HG02678 (cell line): ENCODE data around the gene CFAP46.
"Not testable (repeated sequence)": the region's sequence is repeated elsewhere in the genome, so short reads cannot be mapped to it uniquely, and the experiment has no call there.

Experiments used
- ATAC-seq: cut with Tn5 transposase; IDR thresholded peaks from one replicate; pipeline ENCODE4 v1.9.1; 2021; ENCODE audit warnings: mild to moderate bottlenecking, moderate library complexity; ENCODE audit not compliant: unreplicated experiment

Gene CFAP46

DNA sequence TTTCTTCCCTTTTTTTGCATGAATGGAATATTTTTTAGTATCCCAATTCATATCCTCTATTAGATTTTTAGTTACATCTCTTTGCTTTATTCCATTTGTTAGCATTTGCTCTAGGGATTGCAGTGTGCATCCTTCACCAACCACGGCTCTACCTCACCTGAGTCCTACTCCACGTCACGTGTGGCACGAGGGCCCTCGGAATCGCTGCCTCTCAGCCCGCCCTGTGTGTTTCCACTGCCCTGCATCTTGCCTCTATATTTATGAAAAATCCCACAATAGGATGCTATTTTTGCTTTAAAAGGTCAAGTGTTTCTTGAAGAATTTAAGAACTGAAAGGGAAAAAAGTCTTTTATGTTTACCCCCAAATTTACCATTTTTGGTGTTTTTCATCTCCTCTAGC lies 41.0 kb downstream of the CFAP46 start:
- no peak for ATAC-seq

DNA sequence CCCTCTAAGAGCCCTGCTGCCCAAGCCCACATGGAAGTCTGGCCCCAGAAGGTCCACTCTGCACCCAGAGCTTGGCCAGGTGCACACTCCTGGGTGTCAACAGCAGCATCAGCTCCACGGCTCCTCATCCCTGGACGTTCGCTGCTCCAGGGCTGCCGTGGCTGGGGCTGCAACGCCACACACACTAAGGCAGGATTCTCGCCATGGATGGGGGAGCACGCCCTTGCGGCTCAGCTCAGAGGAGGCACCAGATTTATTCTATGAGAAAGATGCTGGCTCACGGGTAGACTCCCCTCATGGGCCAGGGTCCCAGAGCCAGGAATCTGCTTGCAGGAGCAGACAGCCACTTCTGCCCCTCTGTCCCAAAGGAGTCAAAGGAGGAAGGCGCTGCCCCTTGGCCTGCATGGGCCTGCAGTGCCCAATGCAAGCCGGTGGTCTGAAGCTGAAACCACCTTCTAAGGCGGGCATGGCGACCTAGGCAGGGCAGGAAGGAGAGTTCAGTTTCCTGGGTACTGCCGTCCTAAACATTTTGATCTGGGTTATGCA lies 42.1 kb downstream of the CFAP46 start:
- ATAC-seq: no peak

DNA sequence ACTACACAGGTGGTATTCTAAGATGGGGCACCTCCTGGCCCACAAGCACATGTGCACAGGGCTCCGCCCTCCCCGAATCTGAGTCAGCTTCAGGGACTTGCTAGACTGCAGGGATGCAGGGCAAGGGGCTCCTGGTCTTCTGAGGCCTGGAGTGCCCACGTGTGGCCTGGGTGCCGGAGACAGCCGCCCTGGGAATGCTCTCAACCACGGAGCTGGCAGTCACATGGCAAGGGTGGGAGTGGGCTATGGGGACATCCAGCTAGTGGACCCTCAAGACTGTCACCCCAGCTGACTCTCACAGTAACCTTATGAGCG lies 42.7 kb downstream of the CFAP46 start:
- ATAC-seq: no peak

DNA sequence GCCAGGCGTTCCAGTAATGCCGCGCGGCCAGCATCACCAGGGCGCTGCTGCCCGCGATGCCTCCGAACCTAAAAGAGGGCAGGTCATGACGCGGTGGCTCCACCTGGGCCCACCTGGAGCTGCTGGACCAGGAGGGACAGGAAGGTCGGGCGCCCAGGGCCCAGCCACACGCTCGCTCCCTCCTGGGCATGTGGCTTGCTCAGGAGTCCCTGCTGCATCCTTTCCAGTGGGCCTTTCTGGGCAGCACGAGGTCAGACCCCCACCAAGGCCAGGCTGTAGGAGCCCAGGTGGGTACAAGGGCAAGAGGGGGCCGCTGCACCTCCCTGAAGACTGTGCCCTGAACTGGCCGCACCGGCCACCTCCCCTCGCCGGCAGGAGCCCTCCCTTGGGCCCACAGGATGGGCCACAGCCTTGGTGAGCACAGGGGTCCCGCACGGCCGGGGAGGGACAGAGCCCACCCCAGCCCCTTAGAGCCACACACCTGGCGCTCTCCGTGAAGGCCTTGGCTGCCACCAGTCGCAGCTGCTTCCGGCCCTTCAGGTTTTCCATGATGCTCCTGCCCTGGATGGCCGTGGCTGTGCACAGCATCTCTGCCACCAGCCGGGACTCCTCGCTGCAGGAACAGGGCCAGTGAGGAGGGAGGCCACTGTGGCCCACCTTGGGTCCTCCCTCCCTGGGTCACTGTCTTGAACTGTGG lies 43.2 kb downstream of the CFAP46 start:
- no peak for ATAC-seq

DNA sequence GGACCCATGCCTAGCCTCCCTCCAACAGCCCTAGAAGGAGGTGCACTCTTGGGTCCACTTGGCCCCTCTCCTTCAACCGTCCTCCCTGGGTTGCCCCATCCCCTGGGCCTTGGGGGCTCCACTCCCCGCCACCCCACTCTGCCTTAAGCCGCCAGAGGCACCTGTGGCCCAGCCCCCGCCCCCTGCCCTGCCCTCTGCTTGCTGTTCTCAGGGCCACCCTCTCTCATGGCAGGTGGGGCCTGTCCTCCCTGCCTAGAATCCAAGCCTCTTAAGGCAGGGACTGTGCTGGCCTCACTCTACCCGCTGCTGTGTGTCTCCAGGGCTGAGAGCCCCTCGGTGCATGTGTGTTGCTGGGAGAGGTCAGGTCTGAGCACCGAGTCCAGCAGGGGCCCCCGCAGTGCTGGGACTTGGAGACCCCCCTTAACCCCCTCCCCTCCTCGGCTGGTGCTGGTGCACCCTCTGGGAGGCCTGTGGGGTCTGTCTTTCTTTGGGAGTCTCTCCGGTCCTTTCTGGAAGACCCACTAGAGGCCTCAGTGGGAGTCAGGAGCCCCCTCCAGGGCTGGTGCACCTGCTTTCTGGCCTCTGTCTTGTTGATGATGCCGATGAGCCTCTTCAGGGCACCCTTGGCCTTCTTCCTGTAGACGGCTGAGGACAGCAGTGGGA lies 43.8 kb downstream of the CFAP46 start:
- no peak for ATAC-seq

DNA sequence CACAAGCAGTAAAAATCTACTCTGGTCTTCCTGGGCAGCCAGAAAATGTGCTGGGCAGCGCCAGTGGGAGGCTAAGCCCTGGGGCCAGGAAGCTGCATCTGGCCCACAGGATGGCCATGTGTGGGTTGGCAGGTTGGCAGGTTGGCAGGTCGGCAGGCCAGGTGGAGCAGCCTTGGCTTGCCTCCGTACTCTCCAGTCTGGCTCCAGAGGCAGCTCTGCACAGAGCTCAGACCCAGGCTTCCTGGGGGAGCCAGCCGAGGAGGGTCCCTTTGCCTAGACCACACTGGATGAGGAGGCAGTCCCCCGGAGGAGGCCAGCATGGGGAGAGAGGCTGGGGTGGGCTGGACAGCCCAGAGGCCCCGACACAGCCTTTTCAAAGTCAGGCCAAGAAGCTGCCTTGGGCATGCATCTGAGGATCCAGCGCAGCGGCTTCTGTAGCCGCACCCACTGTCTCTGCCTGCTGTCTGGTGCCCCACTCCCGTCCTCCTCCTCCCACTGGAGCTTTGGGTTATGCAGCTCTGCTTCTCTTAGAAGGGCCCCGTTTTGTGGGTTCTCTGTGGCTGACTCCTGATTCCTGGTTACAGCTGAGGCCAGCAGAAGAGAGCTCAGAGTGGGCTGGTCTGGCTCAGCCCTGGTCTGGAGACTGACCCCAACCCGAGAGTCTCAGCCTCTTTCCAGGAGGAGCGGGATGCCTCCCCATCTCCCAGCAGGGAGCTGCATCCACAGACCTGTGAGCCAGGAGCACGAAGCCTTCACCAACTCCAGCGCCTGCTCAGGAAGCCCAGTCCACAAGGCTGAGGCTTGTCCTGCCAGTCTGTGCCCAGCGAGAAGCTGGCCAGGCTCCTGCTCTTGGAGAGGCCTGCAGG lies 44.6 kb downstream of the CFAP46 start:
- no peak for ATAC-seq

DNA sequence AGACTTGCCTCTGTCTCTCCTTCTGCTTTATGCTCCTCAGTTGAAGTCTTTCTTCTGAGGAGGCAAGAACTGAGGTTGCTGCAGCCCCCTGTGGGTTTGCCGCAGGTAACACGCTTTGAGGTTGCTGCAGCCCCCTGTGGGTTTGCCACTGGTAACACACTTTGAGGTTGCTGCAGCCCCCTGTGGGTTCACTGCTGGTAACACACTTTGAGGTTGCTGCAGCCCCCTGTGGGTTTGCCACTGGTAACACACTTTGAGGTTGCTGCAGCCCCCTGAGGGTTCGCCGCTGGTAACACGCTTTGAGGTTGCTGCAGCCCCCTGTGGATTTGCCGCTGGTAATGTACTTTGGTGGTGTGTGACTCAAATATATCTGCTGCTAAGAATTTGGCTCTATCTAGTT lies 48.6 kb downstream of the CFAP46 start:
- ATAC-seq: not testable (repeated sequence)

DNA sequence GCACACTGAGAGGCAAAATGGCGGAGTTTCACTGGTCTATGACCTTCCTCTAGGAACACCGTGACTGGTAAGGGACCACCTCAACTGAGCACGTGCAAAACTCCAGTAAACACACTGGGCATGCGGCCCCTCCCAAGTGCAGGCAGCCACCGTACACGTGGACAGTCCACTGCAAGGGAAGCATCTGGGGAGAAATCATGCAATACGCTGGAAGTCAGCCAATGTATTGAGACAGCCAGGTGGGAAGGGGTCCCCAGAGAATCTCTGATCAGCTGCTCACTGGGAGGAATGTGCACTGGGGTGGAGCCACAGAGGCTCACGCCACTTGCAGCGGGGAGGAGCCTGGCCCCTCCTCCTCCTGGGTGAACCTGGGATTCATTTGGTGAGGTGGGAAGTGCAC lies 49.3 kb downstream of the CFAP46 start:
- ATAC-seq: no peak

DNA sequence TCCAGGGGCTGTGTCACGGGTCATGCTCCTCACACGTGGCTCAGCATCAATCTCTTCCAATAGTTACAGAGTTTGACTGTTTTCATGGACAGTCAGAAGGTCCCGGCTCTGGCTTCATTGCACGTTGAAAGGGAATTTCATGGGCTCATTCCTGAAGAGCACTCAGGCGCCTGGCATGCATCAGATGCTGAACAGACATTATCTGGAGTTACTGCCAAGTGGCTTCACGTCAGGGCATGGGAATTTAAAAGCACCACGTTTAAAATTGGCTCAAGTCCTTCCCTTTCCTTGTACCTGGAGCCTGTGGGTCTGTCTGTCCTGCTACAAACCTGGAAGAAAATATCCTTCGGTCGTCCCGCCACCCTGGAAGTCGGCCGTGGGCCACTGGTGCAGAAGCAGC lies 50.4 kb downstream of the CFAP46 start:
- no peak for ATAC-seq

DNA sequence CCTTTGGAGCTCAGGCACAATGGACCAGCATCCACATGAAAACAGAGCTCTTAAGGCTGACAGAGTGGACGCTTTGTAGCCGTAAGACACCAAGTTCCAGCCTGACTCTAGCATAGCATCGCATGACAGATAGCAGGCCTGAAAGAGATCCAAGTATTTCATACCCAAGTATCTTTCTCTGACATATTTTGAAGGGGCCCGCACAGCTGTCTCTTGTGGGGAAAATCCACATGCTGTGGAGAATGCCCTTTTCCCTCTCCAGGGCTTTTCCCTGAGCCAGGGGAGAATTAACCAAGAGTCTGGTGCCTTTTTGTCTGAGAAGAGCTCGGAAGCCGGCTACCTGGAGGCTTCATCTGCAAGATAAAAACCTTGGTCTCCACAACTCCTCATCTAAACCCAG lies 51.0 kb downstream of the CFAP46 start:
- ATAC-seq: no peak

DNA sequence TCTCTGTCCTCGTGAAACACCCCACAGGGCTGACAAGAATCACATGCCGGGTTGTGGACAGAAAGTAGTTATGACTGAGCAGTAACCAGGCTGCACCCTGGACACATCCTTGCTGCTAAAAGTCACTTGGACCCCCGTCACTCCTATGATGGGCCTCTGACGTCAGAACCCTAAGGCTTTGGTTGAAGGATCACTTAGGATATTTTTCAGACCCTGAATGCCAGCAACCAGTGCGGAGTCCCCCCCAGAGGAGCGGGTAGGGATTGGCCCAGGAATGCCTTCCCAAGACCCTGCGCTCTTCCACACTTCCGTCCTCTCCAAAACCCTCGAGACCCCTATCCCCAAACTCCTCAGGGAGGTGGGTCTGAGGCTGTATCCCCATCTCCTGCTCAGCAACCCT lies 52.1 kb downstream of the CFAP46 start:
- ATAC-seq: no peak

DNA sequence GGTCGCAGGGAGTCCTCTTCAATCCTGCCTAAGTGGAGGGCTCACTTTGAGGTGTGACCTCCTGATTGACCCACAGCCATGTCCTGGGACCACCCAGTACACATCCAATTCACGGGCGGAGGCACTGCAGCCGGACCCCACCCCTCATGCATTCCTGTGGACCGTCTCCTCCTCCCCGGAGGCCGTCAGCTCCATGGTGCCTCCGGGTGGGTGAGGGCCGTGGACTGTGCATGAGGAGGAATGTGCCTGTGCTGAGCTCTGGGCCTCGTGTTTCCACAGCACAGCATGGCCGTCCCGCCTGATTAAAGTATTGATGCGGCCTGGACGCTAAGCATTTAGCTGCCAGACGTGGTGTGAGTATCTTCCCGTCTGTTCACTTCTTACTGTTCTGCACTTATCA lies 52.8 kb downstream of the CFAP46 start:
- ATAC-seq: no peak

DNA sequence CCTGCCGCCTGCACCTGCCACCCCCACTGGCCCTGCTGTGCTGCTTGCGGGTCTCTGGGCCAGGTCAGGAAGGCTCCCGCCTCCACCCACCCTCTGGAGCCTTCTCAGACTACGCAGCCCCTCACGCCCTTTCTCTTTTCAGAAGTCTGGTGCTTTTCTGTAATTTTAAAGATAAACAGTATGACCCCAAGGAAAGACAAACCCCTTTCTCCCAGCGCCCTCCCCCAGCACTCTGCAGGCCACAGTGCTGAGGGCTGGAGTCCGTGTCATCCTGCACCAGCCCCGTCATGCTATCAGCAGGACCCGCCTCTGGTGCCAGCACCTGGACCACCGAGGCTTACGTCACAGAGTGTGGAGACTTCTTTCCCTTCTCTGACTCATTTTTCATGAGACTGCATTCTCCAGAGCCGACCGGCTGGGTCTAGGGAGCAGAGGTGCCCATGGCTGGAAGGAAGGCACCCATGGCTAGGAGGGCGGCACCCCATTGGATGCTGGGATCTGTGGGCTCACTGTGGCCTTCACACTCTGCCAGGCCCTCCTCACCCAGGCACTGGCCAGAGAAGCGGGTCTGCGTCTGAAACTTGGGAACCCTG lies 53.4 kb downstream of the CFAP46 start:
- ATAC-seq: no peak

DNA sequence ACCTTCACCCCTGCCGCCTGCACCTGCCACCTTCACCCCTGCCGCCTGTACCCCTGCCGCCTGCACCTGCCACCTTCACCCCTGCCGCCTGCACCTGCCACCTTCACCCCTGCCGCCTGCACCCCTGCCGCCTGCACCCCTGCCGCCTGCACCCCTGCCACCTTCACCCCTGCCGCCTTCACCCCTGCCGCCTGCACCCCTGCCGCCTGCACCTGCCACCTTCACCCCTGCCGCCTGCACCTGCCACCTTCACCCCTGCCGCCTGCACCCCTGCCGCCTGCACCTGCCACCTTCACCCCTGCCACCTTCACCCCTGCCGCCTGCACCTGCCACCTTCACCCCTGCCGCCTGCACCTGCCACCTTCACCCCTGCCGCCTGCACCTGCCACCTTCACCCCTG lies 53.9 kb downstream of the CFAP46 start:
- not testable (repeated sequence) for ATAC-seq

DNA sequence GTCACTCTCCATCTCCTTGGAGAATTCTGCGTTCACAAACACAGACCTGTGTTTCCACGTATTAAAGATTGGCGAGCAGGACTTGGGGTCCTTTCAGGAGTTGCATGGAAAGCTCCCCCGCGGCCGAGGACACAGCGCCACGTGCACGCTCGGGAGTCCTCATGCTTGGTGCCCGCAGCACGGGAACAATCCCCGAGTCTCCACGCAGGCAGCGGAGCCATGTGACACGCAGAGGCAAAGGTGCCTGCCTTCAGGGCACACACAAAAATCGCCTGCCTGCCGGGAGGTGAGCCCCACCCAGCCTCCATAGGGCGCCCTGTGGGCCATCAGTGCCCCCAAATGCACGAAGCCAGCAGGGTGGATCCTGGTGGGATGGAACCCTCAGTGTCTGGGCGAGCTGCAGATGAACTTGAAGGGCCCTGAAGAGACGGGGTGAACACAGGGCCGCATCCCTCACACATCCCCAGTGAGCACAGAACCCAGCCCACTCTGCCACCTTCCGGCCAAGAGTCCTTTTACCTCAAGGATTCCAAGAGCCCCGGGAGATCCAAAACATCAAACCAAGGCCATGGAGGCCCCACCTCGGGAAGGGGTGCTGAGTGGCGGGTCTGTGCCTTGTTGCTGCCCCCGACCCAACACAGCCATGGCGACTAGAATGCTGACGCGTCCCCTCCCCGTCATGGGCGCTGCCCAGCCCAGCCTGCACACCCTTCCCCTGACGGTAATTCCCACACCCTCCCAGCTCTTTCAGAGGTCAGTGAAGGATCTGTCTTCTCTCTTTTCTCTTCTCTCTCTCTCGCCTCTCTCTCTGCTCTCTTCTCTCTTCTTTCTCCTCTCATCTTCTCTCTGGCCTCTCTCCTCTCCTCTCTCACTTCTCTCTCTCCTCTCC lies 55.9 kb downstream of the CFAP46 start:
- no peak for ATAC-seq

DNA sequence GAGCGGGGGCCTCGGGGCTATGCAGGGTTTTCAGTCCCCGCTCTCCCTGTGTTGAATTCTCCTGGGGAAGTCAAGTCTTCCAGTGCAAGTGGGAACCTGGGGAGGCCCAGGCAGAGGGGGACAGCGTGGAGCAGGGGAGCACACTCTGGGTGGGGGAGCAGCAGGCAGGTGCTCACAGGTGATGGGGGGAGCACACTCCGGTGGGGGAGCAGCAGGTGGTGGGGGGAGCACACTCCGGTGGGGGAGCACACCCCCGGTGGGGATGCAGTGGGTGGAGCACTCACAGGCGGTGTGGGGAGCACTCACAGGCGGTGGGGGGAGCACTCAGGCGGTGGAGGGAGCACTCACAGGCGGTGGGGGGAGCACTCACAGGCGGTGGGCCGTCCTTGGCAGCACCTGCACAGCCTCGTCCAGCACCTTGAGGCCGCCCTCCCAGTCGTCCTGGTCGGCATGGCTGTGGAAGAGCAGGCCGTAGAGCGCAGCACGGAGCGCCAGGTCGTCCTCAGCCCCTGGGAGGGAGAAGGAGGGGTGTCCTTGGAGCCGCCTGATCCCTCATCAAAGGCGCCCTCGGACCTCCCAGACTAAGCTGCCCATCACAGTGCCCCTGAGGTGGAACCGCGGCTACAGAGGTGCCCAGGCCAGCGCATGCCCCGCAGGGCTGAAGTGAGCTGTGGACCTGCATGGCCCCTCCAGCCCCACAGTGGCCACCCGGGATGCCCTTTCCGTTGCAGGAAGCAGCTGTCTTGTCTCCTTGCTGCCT lies 56.7 kb downstream of the CFAP46 start:
- ATAC-seq: no peak

DNA sequence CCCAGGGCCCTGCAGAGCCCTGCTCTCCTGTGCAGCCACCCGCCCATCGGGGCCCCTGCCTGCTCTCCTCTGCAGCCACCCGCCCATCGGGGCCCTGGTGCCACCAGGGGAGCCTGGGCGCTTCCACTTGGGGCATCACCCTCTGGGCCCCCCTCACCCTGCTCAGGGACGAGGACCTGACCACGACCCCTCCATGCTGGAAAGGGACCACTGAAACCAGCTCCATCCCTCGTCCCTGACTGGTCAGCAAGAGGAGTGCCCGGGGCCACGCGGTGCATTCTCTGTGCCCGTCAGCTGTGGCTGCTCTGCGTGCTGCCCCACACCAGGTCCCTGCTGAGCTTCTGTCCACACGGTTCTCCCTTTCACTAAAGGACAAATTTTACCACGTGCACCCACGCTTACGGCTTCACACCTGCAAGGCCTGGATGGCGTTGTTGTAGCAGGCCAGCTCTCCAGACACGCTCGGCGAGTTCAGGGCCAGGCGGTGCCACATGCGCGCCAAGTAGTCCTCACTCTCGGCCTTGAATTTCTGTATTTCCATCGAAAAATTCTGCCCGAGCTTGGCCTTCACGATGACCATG lies 57.6 kb downstream of the CFAP46 start:
- ATAC-seq: no peak

DNA sequence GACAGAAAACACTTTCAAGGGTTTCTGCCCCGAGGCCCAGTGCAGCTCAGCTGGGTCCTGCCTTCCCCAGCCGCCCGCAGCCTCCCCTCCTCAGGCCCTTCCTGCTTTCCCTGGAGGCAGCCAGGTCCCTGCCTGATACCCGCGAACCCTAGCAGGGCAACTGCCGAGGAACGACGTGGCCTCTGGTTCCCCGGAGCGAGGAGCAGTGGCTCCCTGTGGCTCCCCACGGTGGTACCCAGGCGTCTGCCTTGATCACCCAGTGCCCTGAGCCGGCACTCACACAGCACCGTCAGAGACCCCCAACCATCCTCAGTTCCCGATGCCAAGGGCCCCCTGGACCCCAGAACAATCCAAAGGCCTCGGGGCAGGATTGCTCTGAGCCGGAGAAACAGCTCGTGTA lies 58.3 kb downstream of the CFAP46 start:
- no peak for ATAC-seq

DNA sequence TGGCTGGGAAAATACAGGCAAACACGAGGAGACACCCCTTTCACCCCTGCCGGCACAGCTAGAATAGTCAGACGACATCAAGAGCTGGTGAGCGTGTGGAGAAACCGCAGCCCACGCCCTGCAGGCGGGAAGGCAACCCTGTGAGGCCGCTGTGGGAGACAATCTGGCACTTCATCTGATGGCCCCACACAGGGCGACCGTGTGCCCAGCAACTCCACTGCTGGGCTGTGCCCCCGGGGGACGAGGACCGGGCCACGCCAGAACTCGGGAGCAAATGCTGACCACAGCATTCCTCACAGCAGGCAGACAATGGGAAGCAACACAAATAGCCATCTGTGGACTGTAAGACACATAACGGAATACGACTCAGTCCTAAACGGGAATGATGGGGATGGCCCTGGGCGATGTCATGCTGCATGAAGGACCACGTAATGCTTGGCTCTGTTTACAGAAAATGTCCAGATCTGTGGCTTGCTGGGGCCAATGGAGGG lies 58.9 kb downstream of the CFAP46 start:
- no peak for ATAC-seq
